ENCODE results near the gene FNBP1.

Gene FNBP1

GRCh38 chr9:129868023-129868871, 174.7 kb downstream of the FNBP1 start:
- H3K4me3 ChIP-seq (replicated peaks; ENCODE audit: low read depth, low read length), result no peak overlapping the region
- TF ChIP-seq CTCF (IDR thresholded peaks at IDR 0.05; ENCODE audit: low read length, missing control alignments), result no peak
- DNase-seq (ENCODE audit: low read depth), result no peak

GRCh38 chr9:129867136-129868022, 175.6 kb downstream of the FNBP1 start:
- TF ChIP-seq CTCF (IDR thresholded peaks at IDR 0.05; ENCODE audit: low read length, missing control alignments), result no peak
- no peak for DNase-seq (ENCODE audit: low read depth)
- H3K4me3 ChIP-seq (replicated peaks; ENCODE audit: low read depth, low read length), result no peak overlapping the region

- no peak for TF ChIP-seq CTCF (IDR thresholded peaks at IDR 0.05; ENCODE audit: low read length, missing control alignments)
- no peak for DNase-seq (ENCODE audit: low read depth)
- H3K4me3 ChIP-seq (replicated peaks; ENCODE audit: low read depth, low read length), result no peak overlapping the region
Measured at GRCh38 chr9:129866394-129867135, 176.4 kb downstream of the FNBP1 start.

GRCh38 chr9:129865668-129866320, 177.2 kb downstream of the FNBP1 start:
- TF ChIP-seq CTCF (IDR thresholded peaks at IDR 0.05; ENCODE audit: low read length, missing control alignments), result no peak
- DNase-seq (ENCODE audit: low read depth), result no peak

GRCh38 chr9:129864991-129865647, 177.9 kb downstream of the FNBP1 start:
- DNase-seq (ENCODE audit: low read depth), result no peak
- no peak for TF ChIP-seq CTCF (IDR thresholded peaks at IDR 0.05; ENCODE audit: low read length, missing control alignments)
- H3K4me3 ChIP-seq (replicated peaks; ENCODE audit: low read depth, low read length), result no peak overlapping the region

More at GRCh38 chr9:129865668-129866320, 177.2 kb downstream of the FNBP1 start:
- no peak overlapping the region for H3K4me3 ChIP-seq (replicated peaks; ENCODE audit: low read depth, low read length)
